Central memory CD4-positive, alpha-beta T cell (primary cell): ENCODE data around the gene FGD2.

Experiments used
- DNase-seq: peaks from one replicate; pipeline ENCODE4 v3.0.0; 2022

The FGD2 gene

DNA sequence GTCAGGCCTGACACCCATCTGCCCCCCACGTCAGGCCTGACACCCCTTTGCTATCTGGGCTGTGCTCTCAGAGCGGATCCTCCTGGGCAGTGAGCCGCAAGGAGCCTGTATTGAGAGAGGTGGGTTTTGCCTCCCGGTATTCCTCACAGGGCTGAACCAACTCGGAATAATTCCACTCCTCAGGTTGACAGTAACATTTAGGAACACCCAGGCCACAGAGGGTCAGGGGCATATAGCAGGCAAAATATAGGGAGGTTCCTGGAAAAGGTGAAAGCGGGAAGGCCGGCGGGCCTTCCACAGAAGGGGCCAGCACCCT lies 6.8 kb upstream of the FGD2 start:
- DNase-seq, result no peak

DNA sequence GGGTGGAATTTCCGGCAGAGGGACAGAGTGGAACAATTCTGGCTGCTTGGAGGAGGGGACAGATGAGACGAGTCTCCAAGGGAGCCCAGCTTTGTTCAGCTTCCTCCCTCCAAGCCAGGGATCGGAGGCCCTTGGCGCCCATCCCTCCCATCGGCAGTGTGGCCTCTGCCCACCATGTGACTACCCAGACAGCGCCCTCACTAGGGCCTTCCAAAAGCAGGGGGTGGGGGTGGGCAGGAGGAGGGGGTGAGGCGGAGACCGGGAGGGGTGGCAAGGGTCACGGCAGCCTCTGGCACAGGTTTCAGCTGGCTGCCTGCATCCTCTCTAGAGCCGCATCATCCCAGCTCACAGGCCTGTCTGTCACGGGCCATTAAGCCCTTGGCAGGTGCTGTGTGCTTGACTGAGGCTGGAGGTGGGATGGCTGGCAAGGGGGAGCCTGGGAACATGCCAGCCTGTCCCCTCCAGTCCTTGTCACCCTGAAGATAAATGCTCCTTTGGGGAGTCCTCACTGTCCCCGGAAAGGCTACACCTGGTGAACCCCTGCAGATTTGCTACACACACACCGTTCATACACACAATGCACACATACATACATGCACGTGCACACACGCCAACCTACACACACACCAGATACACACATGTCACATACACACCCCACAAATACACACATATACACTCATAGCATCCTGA lies 6.2 kb upstream of the FGD2 start:
- no peak for DNase-seq

DNA sequence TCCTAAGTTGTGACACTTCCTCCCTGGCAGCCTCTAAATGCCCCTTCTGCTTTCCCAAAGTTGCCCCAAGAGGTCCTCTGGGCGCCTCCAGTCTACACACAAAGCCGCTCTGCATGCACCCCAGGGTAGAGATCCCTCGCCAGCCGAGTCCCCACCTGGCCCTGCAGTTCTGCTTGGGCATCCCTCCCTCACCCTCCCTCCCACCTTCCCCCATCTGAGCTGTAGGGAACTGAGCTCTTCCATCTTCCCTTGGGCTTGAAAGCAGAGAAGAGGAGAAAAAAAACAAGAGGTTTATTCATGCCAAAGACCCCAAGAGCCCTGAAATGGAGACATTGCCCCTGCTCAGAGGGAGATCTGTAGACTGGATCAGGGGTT lies 5.7 kb upstream of the FGD2 start:
- DNase-seq, result no peak

DNA sequence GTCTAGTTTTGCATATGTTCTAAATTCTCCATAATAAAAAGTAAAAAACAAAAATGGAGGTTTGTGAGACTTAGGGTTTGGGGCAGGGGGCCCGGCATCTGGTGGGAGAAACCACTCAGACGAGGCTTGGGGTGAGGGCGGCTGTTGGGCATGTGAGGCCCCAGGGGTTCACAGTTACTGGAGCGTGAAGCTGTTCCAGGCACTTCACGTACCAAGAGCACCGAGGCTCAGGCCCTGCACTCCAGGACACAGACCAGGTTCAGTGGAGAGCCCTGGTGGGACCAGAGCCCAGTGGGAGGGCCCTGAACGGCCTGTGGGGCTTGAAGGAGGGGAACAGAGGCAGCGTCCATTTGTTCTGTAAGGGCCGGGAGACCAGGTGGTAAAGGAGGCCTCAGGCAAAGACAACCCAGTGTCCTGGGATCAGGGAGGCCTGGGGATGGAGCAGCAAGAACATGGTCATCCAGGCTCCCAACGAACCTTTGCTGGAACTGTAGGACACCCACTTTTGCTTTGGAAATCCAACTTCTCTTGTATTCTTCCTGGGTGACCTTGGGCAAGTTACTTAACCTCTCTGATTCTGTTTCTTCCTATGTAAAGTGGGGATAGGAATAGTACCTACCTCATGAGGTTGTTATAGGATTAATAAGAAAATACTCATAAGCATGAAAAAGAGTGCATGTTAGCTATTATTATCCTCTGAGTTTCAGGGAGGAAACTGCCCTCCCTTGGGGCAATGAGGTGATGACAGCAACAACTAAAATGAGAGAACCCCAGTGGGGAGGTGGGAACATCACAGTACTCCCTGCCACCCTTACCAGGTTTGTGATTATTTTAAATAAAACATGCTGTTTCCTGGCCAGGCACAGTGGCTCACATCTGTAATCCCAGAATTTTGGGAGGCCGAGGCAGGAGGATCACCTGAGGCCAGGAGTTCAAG lies 1.1 kb upstream of the FGD2 start:
- DNase-seq, result no peak

DNA sequence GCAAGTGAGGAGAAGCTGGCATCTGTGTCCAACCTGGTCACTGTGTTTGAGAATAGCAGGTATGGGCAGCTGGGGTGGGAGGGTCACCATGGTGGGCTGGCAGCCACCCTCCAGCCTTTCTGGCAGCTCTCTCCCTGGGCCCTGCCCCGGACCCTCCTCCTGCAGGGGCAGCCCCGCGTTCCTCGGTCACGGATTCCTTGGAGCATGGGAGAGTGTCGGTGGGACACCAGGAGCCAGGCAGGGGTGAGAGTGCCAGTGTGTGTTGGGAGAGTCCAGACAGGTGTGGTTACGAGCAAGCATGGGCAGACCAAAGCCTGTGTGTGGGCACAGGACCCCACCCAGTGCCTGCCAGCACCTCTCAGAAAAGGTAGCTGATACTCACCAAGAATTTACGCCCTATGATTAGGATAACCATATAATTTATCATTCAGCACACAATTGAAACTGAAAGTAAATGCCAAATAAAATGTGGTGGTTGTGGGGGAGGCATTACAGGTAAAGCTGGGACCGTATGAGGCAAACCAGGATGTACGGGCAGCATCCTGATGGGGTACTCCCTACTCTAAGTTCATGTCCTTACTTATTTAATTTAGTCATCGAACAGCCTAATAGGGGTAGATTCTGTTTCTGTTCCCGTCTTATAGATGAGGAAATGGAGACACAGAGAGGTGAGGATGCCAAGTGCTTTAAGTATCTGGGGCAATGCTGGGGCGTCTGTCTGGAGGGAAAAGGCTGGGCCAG lies 542 bp downstream of the FGD2 start:
- DNase-seq, result no peak

DNA sequence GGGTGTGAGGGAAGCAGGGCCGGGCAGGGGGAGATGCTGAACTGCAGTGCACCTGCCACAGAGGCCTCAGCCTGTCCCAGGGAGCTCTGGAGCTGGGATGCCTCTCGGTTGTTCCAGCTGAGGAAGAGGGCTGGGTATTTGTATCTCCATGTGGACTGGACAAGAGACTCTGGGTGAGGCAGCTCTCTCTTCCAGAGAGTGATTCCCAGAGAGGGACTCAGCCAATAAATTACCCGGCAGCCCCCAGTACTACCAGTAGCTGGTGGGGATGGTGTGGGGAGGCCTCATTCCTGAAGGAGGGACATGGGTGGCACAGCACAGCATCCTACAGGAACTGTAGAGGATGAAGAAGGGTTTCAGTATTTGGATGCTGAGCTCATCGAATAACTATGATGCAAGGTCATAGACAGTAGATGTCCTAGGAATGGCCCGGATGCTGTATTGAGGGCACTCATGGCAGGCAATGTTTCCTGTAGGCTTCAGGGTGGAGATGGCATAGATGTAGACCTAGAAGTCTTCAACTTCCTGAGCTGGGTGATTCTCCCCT lies 1.4 kb downstream of the FGD2 start:
- no peak for DNase-seq

DNA sequence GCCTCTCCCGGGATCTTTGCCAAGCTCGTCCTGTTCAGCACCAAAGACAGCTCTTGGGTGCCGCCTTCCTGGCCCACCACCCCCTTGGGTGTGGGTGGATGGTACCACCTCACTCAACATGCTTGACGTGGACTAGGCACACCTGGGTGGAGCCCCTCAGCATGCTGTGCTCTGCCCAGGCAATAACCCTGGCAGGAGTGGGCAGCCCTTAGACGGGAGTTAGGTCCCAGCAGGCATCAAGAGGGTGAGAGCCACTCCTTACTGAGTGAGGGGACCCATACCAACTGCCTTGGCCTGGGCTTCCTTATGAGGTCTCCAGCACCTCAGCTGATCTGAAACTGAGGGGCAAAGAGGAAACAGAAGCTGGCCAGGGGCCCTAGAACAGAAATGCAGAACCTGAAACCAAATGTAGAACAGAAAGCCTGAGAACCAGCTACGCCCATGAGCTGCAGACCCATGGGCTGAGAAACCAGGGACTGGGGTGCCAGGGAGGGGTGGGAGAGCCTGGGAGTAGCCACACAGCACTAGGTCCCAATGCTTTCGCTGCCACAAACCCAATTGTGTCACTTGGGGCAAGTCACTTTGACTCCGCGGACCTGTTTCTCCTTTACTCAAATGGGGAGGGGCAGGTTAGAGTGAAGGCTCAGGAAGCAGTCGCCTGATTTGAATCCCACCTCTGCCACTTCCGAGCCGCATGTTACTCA lies 2.0 kb downstream of the FGD2 start:
- no peak for DNase-seq

DNA sequence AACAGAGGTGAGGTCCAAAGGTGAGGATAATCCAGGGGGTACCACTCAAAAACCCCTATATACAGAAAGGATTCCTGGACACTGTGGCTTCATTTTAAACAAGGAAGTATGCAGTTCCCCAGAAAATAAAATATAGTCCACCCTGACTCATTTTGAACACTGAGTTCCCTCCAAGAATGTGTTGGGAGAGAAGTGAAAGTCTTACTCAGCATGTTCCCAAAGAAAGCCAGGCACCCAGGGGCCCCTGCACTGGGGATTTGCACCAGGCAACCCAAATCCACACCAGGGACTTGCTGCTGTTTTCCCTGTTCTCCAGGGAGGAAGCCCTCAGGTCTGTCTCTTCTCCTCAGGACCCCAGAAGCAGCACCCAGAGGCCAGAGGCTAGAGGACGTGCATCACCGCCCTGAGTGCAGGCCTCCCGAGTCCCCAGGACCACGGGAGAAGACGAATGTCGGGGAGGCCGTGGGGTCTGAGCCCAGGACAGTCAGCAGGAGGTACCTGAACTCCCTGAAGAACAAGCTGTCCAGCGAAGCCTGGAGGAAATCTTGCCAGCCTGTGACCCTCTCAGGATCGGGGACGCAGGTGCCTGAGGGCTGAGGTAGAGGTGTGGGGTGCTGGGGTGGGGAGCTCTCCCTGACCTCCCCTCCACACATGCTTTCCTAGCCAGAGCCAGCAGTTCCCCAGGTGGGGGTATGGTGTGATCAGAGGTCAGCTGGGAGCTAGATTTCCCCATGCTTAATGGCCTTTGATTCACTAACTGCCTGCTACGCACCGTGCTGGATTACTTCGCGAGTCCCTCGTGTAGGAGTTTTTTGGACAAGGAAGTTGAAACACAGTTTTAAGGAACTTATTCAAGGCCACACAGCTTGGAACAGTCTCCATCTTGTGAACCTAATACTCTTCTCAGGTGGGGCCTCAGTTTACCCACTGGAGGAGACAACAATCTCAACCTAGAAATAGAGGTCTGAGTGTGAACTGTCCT lies 3.3 kb downstream of the FGD2 start:
- no peak for DNase-seq

DNA sequence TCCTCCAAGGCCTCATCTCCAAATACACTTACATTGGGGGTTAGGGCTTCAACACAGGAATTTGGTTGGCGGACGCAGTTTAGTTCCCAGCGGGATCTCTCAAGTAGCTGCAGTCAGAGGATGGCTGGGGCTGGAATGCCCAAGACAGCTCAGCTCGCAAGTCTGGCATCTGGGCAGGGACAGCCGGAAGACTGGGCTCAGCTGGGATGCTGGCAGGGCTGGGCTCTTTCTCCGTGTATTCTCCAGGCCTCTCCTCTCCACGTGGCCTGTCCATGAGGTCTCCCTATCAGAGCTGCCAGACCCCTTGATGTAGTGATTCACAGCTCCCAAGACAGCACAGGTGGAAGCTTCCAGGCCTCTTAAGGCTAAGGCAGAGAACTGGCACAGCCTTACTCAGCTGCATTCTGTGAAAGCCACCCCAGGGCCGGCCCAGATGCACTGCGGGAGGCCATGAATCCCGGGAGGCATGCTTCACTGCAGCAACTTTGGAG lies 5.0 kb downstream of the FGD2 start:
- DNase-seq, result no peak

DNA sequence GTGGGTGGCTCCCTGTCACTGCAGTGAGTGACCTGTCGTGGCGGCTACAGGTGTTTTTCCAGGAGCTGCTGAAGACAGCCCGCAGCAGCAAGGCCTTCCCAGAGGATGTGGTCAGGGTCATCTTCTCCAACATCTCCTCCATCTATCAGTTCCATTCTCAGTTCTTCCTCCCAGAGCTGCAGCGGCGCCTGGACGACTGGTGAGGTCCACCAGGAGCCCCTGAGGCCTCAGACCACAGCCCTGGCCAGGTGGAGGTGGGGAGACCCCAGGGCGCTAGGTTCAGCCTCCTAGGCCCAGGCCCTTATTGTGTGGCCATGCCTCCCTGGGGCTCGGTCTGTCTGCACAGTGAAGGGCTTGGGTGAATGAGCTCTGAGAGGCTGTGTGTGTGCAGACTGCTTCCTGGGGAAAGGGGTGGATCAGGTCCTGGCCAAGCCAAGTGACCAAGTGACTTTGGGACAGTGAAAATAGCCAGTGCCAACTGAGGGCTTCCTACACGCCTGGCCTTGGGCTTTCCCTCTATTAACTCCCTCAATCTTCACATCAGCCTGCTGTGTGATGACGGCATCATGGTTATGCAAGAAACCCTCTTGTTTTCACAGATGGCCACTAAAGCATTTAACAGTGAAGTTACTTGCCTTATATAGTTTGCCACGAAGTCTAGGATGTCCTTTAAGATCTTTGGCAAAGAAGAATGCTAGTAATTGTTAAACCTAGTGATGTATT lies 6.4 kb downstream of the FGD2 start:
- no peak for DNase-seq

DNA sequence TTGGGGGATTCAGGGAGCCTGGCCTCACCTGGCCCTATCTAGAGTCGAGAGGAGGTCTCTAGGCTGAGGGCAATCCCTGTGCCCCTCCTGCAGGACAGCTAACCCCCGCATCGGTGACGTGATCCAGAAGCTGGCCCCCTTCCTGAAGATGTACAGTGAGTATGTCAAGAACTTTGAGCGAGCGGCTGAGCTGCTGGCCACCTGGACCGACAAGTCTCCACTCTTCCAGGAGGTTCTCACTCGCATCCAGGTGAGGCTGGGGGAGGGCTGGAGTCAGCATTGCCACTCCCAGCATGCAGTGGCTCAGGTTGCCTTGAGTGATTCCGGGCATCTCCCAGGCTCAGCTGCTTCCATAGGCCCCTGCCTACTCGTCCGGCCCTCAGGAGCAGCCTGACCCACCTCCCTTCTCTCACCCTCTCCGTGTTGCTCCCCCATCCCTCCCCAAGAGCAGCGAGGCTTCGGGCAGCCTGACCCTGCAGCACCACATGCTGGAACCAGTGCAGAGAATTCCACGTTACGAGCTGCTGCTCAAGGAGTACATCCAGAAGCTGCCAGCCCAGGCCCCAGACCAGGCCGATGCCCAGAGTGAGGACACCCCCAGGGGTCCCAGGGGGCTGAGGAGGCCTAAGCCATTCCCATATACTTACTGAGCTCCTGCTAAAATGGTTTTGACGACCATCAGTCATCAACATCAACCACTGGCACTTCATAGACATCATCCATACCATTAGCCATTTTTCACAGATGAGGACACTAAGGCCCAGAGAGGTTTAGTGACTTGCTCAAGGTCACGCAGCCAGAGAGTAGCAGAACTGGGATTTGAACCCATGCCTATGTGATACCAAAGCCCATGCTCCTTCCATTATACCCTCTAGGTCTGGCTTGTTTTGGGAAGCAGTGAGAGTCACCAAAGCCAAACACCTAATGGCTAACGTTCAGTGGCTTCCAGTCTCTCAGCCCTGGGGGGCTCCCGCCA lies 8.3 kb downstream of the FGD2 start:
- DNase-seq, result no peak

DNA sequence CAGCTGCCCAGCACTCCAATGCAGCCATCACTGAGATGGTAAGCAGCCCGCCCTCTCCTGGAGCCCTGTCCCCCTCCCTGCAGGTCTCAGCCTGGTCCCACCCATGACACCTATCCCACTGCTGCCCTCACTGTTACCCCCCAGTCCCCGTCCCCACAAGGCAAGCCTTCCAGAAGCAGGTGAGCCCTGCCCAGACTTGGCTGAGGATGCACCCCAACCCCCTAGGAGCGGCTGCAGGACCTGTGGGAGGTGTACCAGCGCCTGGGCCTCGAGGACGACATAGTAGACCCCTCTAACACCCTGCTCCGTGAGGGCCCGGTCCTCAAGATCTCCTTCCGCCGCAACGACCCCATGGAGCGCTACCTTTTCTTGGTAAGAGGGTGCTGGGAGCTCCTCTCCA lies 9.2 kb downstream of the FGD2 start:
- no peak for DNase-seq

DNA sequence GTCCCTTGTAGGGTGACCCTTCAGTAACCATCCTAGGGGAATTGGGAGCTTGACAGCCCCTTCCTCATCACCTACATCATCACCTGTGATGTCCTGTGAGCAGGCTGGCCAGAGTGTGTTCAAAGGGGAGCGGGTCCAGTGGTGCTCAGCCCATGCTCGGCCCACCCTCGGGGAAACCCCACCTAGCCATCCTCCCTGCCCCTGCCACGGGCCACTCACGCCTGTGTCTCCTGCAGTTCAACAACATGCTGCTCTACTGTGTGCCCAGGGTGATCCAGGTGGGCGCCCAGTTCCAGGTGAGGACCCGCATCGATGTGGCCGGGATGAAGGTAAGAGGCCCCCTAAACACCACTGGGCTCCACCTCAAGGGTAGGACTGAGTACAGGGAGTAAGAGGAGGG lies 10.1 kb downstream of the FGD2 start:
- DNase-seq, result no peak

DNA sequence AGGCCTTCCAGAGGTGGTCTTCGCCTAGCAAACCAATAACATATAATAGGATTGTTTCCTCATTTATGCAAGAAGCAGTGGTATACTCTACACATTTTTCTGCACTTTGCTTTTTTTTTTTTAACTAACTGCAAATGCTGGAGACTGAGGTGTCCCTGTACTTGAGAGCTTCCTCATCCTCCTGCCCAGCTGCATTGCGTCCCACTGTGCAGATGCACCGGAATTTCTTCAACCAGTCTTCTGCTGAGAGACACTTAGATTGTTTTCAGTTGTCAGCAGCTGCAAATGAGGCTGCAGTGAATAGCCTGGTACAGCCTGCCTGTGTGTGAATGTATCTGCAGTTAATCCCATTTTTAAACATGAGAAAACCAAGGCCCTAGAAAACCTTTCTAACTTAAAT lies 11.5 kb downstream of the FGD2 start:
- no peak for DNase-seq

DNA sequence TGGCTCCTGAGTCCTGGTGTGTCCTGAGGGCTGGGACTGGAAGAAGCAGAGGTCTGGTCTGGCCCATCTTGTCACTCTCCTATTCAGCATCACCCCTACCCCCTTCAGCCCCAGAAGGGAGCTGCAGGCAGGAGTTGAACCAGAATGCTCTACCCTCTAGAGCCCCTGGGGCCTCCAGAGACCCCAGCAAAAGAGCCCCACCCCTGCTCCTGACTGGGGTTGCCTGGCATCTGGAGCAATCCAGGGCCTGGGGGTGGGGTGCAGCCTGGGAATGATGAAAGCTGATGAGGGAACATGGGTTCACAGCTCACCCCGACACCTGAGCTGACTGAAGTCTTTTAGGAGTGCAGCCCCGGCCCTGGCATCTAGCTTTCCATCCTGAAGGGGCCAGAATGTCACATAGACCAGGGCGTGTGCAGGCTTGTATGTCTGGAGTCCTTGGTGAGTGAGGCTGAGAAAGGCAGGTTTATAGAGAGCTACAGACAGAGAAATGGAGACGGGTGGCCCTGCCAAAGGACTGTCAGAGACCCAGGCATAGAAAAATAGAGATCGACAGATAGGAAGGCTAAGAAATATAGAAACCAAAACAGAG lies 12.2 kb downstream of the FGD2 start:
- DNase-seq, result no peak

DNA sequence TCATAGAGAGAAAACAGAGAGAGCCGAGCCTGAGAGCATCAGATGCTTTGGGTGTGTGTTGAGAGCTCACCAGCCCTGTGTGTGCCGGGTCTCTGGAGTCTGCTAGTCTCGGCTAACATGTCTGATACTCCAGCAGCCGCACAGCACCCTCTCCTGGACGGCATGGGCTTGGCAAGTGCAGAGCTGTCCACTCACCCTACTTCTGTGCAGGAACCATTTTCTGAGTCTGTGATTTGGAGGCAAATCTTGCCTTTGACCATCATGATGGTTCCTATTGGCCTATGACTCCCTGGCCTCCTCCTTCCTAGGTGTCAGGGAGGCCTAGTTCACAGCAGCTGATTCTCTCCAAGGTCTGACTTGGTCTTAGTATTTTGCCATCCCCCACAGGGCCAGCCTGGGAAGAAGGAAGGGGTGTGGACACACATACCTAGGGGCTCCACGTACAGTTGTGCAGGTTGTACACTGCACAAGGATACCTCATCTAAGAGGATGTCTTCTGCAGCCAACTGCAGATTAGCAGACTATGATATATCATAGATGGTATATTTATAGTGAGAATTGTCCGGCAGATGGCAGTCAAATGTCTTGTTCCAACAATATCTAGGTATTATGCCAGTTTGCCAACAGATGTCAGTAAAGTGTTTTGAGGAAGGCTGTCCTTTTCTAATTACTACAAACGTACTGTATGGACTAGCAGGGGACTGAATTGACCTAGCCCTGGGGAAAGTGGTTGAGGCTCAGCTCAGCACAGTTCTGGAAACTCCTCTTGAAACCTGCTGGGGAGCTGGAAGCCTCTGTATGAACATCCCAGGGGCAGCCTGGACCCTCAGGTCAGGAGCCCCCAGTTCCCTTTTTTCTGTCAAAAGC lies 13.0 kb downstream of the FGD2 start:
- DNase-seq, result peak; percentile 81

DNA sequence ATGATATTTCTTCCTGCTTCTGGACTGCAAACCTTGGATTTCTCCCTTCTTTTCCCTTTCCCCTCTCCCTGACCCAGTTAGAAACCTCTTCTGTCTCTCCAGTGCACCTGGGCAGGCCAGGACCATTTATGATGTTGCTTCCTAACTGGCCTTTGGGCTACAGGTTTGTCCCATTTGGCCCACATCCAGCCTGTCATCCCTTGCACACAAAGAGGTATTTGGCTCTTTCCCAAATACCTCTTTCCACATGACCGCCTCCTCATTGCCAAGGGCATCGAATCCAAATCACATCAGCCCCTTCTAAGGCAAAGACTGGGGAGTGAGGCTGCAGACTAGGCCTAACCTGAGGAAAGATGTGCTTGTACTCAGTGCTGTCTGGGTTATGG lies 13.6 kb downstream of the FGD2 start:
- DNase-seq, result no peak

DNA sequence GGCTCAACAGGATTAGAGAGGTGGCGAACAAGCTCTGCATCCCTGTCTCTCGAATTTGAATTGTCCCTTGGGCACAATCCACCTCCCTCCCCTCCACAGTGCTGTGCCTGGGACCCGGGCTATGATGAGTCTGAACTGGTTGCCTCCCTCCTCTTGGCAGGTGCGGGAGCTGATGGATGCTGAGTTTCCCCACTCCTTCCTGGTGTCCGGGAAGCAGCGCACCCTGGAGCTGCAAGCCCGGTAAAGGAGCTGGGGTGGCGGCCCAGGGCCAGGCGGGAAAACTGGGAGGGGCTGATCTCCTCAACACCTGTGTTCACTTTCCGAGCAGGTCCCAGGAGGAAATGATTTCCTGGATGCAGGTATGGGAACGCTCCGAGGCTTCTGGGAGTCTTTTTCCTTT lies 14.9 kb downstream of the FGD2 start:
- DNase-seq, result no peak
